ENCODE data around the gene TNFRSF1A.

Gene TNFRSF1A

DNA sequence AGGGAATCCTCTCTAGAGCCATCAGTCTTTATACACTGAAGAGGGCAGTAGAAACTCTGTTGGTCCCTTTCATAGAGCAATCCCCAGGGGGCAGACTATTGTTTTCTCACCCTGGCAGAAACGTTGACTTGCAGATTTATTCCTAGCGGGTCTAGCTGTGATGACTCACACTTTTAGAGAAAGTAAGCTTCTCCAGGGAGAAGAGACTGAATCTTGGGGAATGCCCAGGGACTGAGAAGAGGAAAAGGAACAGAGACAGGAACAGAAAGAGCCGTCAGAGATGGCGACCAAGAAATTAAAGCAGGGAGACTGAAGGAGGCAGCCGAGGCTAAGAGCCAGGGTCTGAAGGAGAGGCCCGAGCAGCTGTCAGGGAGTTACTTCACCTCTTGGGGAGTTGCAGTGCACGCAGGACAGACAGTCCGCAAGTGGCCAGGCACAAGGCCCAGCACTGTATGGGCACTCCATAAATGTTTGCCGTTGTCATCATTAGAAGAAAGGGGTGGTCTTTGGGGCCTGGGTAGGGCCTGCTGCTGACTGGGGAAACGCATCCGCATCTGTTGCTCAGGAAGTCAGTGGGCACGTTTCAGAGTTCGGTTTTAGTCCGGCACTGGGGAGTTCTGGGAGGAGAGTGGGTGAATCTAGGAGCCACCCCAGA, 18.4 kb downstream of the TNFRSF1A start:
- DNase-seq (ENCODE audit: low read depth), result no peak

DNA sequence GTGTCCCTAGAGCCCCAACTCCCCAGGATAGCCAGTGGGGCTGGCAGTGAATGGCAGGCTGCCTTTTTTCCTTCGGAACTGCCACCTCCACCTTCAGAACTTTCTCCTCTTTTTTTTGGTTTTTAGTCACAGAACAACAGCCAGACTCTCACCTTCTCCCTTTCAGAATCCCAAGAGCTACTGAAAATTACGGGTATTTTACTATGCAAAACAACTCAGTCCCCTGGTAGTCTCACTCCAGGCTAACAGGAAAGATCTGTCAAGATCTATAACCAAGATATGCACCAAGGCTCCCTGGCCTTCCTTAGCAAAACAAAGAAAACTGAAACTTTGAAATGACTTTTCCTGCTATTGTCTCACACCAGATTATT, 18.9 kb downstream of the TNFRSF1A start:
- no peak for DNase-seq (ENCODE audit: low read depth)

DNA sequence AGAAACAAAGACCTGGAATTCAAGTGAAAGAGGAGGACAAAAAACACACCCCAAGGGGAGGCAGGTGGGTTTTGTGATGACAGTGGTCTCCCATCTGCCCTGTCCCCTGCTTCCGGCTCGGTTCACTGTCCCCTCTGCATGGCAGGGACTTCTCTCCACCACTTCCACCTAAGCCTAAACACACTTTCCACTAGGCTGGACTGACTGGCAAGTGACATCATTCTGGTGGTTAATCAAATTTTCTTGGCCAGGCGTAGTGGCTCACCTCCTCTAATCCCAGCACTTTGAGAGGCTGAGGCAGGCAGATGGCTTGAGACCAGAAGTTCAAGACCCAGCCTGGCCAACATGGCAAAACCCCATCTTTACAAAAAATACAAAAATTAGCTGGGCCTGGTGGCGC, 19.5 kb downstream of the TNFRSF1A start:
- DNase-seq (ENCODE audit: low read depth), result no peak

DNA sequence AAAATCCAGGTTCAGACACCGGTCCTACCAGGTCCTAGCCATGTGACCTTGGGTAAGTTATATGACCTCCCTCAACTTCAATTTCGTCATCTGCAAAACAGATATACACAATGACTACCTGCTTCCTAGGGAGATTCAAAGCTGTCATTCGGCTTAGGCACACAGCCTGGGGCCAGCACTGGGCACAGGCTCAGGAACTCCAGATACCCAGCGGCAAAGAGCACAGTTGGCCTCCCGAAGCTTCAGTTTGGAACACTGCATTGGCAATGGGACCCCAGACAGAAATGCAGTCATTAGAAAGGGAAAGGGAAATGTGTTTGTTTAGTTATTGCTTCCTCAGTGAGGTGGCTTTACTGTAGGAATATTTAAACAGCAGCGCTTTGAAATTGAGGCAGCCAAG, 20.0 kb downstream of the TNFRSF1A start:
- DNase-seq (ENCODE audit: low read depth), result no peak

DNA sequence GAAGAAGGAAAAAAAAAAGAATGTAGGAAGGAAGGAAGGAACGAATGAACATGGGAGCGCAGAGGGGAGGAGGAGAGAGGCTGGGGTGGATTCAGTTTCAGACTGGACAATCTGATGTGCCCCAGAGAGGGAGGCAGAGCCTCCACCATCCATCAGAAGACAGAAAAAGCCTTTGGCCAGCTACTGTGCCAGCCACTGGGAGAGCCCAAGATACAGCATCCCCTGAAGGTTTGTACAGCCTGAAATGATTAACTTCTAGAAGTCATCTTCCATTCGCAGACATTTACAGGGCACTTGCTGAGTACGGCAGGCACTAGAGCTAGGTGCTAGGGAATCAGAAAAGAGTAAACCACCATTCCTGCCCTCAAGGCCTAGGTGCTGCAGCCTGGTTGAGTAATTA, 22.4 kb downstream of the TNFRSF1A start:
- no peak for DNase-seq (ENCODE audit: low read depth)

DNA sequence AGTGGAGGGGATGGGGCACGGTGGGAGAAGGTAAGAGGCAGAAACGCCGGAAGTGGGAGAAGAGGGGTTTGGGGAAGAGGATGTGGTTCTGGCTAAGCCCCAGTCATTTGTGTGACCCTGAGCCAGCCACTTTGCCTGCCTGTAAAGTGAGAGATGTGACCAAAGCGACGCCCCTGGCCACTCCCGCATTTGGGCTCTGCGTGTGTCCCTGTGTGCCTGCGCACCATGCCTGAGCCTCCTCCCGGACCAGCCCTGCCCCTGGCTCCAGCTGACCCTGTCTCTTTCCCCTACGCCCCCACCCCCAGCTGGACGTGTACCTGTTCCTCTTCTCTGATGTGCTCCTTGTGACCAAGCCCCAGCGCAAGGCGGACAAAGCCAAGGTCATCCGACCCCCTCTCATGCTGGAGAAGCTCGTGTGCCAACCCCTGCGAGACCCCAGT, 23.4 kb downstream of the TNFRSF1A start:
- no peak for DNase-seq (ENCODE audit: low read depth)

DNA sequence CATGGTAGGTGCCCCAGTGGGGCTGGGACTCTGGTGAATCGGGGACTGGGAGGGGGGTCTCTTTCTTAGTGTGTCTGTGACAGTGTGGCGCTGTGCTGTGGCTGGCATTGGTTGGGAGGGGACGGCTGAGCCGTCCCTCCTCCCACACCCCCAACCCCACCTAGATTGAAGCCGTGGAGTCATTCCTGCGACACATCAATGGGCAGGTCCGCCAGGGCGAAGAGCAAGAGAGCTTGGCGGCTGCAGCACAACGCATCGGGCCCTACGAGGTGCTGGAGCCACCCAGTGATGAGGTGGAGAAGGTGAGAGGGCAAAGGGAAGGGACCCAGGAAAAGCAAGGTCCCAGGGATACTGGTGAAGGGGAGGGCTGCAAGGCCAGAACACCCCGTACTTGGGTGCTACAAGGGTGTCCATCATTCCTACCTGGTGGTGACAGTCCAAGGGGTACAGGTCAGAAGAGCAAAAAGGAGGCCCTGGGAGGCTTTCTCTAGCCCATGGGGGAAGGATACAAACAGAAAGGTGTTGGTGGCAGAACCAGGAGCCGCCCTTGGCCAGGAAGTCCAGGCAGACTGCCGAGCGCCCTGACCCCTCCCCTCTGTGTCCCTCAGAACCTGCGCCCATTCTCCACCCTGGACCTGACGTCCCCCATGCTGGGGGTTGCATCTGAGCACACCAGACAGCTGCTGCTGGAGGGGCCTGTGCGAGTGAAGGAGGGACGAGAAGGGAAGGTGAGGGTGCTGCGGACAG, 24.0 kb downstream of the TNFRSF1A start:
- DNase-seq (ENCODE audit: low read depth), result no peak

DNA sequence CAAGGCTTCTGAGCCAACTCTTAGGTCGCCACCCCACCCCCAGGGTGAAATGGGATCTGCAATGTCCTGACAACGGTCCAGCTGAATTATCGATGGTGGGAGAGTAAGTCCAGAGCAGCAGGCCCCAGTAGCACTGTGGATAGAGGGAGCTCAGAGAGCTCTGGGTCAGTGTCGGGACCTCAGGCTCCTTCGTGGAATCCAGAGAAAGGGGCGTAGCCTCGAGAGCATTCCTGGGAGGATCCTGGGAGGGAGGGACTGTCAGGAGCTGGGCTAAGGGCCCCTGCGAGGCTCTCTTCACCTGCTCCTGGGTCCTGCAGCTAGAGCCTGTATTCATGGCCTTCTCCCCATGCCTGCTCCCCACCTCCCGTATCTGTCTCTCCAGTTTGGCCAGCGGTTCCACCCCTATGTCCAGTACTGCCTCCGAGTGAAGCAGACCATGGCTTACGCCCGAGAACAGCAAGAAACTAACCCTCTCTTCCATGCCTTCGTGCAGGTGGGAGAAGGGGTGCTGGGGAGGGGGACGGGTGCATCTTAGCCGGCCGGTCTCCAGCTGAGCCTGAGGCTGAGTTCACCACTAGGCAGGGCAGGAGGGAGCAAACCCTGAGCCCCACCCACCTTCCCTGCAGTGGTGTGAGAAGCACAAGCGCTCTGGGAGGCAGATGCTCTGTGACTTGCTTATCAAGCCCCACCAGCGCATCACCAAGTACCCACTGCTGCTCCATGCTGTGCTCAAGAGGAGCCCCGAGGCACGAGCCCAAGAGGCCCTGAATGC, 24.8 kb downstream of the TNFRSF1A start:
- DNase-seq (ENCODE audit: low read depth), result no peak

DNA sequence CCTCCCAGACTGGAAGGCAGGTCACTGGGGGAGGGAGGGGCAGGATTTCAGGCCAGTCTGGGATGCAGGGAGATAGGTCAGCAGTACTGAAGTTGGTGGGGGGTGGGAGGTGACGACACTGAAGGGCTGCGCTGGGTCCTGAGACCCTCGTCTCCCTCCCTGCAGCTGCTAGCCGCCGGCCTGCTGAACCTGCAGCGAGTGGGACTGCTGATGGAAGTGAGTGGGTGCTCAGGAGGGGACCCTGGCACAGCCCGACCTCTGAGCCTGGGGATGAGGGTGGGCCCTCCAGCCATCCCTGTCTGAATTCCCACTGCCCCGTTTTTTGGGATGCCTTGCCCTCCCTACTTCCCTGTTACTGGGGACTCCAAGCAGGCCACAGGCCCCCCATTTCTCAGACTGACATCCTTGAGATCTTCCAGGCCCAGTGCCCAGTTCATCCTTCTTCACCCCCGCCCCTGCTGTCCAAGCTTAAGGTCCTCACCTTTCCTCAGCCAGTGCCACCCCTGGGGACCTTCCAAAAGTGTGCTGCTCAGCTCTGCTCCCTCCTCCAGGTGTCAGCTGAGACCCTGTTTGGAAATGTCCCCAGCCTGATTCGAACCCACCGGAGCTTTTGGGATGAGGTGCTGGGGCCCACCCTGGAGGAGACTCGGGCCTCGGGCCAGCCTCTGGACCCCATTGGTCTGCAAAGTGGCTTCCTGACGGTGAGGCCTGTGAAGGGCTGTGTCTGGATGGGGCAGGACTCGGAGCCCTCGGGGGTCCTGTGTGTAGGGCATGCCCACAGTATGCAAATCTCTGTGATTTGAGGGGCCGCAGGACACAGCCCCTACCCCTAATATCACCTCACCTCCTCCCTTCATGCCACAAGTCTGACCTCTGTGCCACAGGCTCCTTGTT, 25.9 kb downstream of the TNFRSF1A start:
- DNase-seq (ENCODE audit: low read depth), result no peak

DNA sequence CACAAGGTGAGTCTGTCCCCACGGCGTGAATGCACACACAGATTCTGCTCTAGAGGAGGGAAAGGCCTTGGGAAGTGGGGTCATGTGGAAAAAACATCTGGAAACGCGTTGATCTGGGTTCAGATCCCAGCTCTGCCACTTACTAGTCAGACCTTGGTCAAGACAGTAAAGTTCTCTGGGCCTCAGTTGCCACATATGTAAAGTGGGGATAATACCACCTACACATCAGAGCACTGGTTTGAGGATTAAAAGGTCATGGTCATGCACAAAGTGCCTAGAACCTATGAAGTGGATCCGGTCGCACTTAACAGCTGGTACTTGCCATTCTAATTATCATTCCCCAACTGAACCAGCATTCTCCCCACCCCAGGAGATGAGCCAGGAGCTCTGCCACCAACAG, 26.7 kb downstream of the TNFRSF1A start:
- no peak for DNase-seq (ENCODE audit: low read depth)

DNA sequence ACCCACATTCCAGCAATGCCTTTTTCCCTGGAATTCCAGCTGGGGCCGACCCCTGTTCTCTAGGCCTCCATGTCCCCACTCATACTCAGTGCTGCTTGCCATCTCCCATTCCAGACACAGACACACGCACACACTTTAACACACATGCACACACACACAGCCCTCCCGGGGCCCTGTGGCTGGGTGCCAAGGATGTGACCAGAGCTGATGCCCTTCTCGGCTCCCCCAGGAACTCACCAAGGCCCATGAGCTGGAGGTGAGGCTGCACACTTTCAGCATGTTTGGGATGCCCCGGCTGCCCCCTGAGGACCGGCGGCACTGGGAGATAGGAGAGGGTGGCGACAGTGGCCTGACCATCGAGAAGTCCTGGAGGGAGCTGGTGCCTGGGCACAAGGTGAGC, 27.1 kb downstream of the TNFRSF1A start:
- no peak for DNase-seq (ENCODE audit: low read depth)

DNA sequence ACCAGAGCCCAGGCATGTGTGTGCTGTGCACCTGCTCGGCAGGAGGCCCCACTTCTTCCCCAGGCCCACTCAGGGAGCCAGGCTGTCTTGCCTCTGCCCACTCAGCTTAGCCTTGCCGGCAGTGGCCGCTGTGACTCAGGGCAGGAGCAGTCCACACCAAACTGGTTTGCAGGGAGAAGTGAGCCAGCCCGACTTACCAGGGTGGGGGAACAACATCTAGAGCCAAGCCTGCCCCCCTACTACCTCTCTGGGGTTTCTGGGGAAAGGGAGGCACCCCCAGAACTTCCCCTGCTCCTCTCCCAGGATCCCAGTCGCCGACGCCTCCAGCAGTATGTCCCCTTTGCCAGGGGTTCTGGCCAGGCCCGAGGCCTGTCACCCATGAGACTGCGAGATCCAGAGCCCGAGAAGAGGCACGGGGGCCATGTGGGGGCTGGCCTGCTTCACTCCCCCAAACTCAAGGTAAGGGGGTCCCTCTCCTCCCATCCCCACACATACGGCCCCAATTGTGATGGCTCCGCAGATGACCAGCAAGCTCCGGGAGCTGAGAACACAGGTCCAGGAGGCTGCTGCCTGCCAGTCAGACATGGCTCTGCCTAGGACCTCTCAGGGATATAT, 28.4 kb downstream of the TNFRSF1A start:
- DNase-seq (ENCODE audit: low read depth), result no peak

DNA sequence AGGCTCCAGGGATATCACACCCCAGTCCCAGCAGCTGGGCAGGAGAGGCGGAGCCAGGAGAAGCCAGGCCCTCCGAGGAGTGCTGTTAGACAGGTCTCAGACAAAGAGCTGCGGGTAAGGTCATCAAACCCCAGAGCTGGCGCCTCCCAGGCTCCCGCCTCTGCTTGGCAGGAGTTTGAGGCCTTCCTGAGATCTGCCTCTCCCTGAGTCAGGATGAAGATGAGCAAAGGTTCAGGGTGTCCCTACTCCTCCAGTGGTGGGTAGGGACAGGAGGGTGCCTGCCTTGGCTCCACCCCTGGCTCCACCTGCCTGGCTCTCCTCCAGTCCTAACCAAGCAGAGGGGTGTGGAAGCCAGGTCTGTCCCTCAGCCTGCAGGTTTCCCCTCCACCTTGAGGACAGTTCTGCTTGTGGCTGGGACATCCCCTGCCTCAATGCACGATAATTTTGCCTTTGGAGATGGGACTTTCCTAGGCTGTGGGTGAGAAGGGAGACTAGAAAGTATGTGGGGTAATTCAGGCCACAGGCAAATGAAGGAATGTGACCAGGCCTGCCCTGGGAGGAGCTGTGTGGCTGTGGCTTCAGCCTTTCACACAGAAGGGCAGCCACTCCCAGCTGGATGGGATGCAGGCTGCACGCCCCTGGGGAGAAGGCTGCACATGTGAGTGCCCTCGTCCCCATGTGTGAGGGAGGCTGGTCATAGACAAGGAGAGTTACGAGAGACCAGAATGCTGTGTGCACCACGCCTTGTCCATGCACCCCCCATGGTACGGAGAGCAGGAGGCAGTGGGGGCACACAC, 29.1 kb downstream of the TNFRSF1A start:
- DNase-seq (ENCODE audit: low read depth), result no peak

DNA sequence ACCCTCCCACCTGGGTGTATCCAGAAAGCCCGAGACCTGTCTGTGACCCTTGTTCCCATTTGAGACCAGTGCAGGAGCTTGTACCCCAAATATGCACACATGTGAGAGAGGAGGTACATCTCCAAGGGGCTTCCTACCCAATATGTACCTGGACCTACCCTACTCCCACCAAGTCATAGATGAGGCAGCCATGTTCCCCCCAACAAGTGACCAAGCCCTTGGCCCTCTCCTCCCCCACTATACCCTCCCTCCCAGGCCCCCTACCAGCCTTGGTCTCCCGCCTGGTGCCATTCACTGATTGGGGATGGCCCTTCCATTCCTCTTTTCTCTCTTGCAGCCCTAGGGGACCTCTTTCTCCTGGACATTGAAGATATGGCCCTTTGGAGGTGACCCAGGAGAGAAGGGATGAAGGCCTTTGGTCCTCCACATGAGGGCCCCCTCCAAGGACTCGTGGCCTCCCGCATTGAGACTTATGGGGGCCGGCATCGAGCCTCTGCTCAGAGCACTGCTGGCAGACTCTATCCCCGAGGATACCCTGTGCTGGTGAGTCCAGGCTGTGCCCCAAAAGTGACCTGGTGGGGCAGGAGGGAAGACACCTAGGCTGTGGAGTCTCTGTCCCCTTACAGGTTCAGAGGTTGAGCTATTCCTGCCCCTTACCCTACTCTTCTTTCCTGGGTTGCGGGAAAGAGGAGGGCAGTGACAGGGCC, 29.9 kb downstream of the TNFRSF1A start:
- no peak for DNase-seq (ENCODE audit: low read depth)

DNA sequence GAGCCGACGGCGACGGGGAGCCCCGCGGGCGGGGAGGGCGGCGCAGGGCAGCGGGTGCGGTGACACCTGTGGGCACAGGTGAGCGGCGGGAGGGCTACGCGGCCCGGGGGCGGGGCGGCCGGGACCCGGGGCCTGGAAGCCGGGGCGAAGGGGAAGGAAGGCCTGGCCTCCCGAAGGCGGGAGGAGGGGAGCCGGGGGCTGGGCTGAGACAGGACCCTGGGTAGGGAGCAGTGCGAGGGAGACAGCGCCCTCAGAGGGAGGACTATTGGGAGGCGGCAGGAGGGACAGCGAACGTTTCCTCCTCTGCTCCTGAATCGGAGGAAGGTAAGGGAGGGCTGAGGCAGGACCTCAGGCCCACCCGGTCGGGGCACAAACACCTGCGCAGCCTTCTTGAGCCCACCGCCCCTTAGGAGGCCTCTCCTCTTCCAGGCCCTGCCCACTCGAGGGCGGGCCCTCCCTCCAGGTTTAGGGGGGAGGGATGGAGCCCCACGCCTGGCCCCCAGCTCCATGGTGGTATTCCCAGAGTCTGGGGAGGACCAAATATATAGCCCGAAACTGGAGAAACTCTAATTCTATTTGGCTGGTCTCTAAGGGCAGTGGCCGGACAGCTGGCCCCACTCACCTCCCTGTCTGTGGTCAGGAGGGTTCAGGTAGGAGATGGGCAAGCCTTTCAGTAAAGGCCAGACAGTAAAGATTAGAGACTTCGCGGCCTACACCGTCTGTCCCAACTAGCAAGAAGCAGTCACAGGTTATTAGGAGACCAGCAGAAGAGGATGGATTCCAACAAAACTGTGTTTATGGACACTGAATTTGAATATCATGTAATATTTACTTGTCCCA, 30.9 kb downstream of the TNFRSF1A start:
- no peak for DNase-seq (ENCODE audit: low read depth)

DNA sequence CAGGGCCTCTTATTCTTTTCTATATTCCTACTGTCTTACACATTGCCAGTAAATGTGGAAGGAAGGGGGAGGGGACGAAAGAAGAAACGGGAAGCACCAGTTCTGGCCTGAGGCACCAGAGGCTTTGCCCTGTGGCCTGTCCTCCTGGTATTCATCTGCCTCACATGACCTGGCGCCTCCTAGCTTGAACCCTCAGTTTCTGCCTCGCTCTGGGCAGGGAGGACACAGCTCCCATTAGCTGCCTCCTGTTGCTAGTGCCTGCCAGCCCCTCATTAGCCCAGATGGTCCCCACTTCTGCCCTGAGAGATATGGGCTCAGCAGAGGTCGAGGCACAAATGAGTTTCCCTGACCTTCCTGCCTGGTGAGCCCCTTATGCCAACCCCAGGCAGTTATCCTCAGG, 34.3 kb downstream of the TNFRSF1A start:
- no peak for DNase-seq (ENCODE audit: low read depth)

DNA sequence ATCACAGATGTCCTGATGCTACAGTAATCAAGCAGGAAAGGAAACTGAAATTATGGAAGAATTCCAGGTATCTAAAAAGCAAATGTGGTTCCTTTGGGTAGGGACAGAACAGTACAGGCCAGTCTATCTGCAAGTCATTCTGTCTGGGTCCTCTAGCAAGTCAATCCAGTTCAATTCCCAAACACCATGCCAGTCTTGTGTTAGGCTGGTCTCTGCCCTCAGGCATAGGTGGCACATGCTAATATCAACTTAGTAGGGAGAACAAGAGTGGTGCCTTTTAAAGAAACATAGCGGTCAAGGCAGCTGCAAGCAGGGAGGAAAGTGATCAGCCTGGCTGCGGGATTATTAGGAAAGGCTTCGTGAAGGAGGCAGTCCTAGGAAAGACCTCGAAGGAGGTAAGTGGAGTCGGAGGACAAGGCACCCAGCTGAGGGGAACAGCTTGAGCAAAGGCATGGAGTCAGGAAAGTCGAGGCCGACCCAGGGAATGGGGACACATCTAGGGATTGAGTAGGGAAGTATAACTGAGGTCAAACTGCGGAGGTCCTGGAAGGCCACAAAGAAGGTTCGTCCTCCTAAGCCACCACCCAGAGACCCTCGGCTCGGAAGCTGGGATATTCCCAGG, 35.2 kb downstream of the TNFRSF1A start:
- DNase-seq (ENCODE audit: low read depth), result no peak

DNA sequence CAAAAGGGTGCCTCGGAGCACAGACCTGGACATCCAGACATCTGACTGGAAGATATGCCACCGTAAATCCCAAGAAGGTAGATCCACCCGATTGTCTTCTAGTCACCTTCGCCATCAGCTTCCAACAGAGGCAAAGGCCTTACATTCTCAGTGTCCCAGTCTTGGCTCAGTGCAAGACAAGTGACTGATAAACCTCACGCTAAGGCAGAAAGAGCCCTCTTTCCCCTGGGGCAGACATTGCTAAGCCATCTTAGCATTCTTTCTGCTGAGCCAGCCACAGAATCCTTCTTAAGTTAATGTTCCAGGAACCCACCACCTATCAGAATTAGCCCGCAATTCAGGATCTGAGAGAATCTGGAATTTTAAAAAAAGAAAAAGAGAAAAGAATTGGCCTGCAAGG, 35.7 kb downstream of the TNFRSF1A start:
- DNase-seq (ENCODE audit: low read depth), result no peak

DNA sequence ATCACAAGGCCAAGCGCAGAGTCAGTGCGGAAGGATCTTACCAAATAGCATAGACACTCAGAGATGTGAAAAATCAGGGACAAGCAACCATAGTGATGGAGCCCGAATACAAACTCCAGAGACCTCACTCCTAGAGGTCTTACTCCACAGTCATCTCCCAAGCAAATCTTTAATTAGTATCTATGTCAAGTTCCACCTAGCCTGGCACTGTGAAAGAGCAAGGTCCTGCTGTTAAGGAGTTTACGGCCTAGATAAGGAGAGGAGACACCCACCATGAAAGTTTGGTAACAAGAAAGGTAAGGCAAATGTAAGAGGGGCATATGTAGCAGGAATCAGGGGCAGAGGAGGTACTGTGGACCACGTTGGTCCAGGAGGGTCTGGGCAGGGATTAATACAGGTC, 38.8 kb downstream of the TNFRSF1A start:
- no peak for DNase-seq (ENCODE audit: low read depth)
